ENCODE measurements around the gene HOXA4.
A peak's percentile ranks its signal among the peaks of the same experiment; 100 is the strongest.

HOXA4 gene

GRCh38 chr7:27172315-27172774, 41.8 kb upstream of the HOXA4 start:
- Histone ChIP-seq H3F3A (ENCODE audit: control insufficient read depth, insufficient read depth) (peaks cover 10% of the 10 kb centered on the region), H3K4me2 (ENCODE audit: low read length) (peak overlapping the region; percentile 73; the same call in 1 of the 2 replicates), H4K20me1 (ENCODE audit: control insufficient read depth, insufficient read depth, low read depth, low read length) (peaks cover 5% of the 10 kb centered on the region; the same call in 1 of the 2 replicates), H3K27ac (ENCODE audit: low read depth, low read length) (no peak overlapping the region), H3K4me1 (ENCODE audit: control insufficient read depth, low read length) (peaks cover 13% of the 10 kb centered on the region), H3K4me3 (ENCODE audit: low read length) (no peak overlapping the region), H3K79me2 (ENCODE audit: control insufficient read depth, low read length) (no peaks in the 10 kb centered on the region), H3K9me3 (ENCODE audit: control insufficient read depth, insufficient read depth, low read length) (no peaks in the 10 kb centered on the region), H3K27me3 (ENCODE audit: control insufficient read depth, low read length) (peaks cover 79% of the 10 kb centered on the region), H3K9me2 (replicated peaks; ENCODE audit: control insufficient read depth, low read length) (no peaks in the 10 kb centered on the region), H3K36me3 (ENCODE audit: control insufficient read depth, low read length) (no peaks in the 10 kb centered on the region)
- TF ChIP-seq EZH2phosphoT487 (IDR thresholded peaks at IDR 0.05; ENCODE audit: borderline replicate concordance, low read length) (no peak), CTCF (IDR thresholded peaks at IDR 0.05; ENCODE audit: low read depth, low read length, poor library complexity, severe bottlenecking) (no peak)

- Histone ChIP-seq H3K4me1 (ENCODE audit: control insufficient read depth, low read length) (peaks cover 13% of the 10 kb centered on the region), H3K9me2 (replicated peaks; ENCODE audit: control insufficient read depth, low read length) (no peaks in the 10 kb centered on the region), H3K9me3 (ENCODE audit: control insufficient read depth, insufficient read depth, low read length) (no peaks in the 10 kb centered on the region), H4K20me1 (ENCODE audit: control insufficient read depth, insufficient read depth, low read depth, low read length) (peaks cover 5% of the 10 kb centered on the region; the same call in 1 of the 2 replicates), H3K4me3 (ENCODE audit: low read length) (no peak overlapping the region), H3K4me2 (ENCODE audit: low read length) (no peak overlapping the region), H3K36me3 (ENCODE audit: control insufficient read depth, low read length) (no peaks in the 10 kb centered on the region), H3K27me3 (ENCODE audit: control insufficient read depth, low read length) (peaks cover 85% of the 10 kb centered on the region), H3F3A (ENCODE audit: control insufficient read depth, insufficient read depth) (peaks cover 10% of the 10 kb centered on the region), H3K79me2 (ENCODE audit: control insufficient read depth, low read length) (no peaks in the 10 kb centered on the region), H3K27ac (ENCODE audit: low read depth, low read length) (no peak overlapping the region)
- no peak for TF ChIP-seq EZH2phosphoT487 (IDR thresholded peaks at IDR 0.05; ENCODE audit: borderline replicate concordance, low read length)
- TF ChIP-seq CTCF (IDR thresholded peaks at IDR 0.05; ENCODE audit: low read depth, low read length, poor library complexity, severe bottlenecking), result no peak
Measured at GRCh38 chr7:27171637-27172314, 41.2 kb upstream of the HOXA4 start.

GRCh38 chr7:27171325-27171636, 40.7 kb upstream of the HOXA4 start:
- TF ChIP-seq EZH2phosphoT487 (IDR thresholded peaks at IDR 0.05; ENCODE audit: borderline replicate concordance, low read length) (peak; percentile 34; the same call in 1 of the 2 replicates), CTCF (IDR thresholded peaks at IDR 0.05; ENCODE audit: low read depth, low read length, poor library complexity, severe bottlenecking) (no peak)
- peaks cover 90% of the 10 kb centered on the region for H3K27me3 ChIP-seq (ENCODE audit: control insufficient read depth, low read length)
- H3K4me2 ChIP-seq (ENCODE audit: low read length), result no peak overlapping the region
- H4K20me1 ChIP-seq (ENCODE audit: control insufficient read depth, insufficient read depth, low read depth, low read length), result peaks cover 5% of the 10 kb centered on the region; the same call in 1 of the 2 replicates
- H3K9me2 ChIP-seq (replicated peaks; ENCODE audit: control insufficient read depth, low read length), result no peaks in the 10 kb centered on the region
- no peaks in the 10 kb centered on the region for H3K79me2 ChIP-seq (ENCODE audit: control insufficient read depth, low read length)
- H3K4me1 ChIP-seq (ENCODE audit: control insufficient read depth, low read length), result peaks cover 13% of the 10 kb centered on the region
- H3F3A ChIP-seq (ENCODE audit: control insufficient read depth, insufficient read depth), result peaks cover 10% of the 10 kb centered on the region
- no peak overlapping the region for H3K4me3 ChIP-seq (ENCODE audit: low read length)
- no peak overlapping the region for H3K27ac ChIP-seq (ENCODE audit: low read depth, low read length)
- H3K9me3 ChIP-seq (ENCODE audit: control insufficient read depth, insufficient read depth, low read length), result no peaks in the 10 kb centered on the region
- H3K36me3 ChIP-seq (ENCODE audit: control insufficient read depth, low read length), result no peaks in the 10 kb centered on the region

All from DOHH2 (cell line).